GM23248 (cell line): ENCODE measurements around the gene IL24. TPM values are rescaled to one million over a fixed set of nuclear protein-coding genes. Genes with fewer than 3 reads are reported as not detected.

ENCODE experiments used
- DNase-seq: peaks from one replicate; pipeline ENCODE4 v3.0.0-alpha.2; 2015
- H2AFZ ChIP-seq: fragments of 200-600 bp; sonication (generic); 2 replicates; pipeline ENCODE4 v1.6.1; 2016; ENCODE audit warnings: antibody characterized with exemption
- H3F3A ChIP-seq: fragments of 200-600 bp; sonication (generic); 2 replicates; pipeline ENCODE4 v1.6.1; 2016; ENCODE audit warnings: mild to moderate bottlenecking, antibody characterized with exemption, mixed run types; ENCODE audit not compliant: insufficient read depth
- H3K27ac ChIP-seq: fragments of 200-600 bp; sonication (generic); 2 replicates; pipeline ENCODE4 v1.5.1; 2016; ENCODE audit warnings: mild to moderate bottlenecking
- H3K27me3 ChIP-seq: fragments of 200-600 bp; sonication (generic); replicated peaks from 2 replicates; pipeline ENCODE4 v1.6.1; 2016; ENCODE audit warnings: mild to moderate bottlenecking; ENCODE audit not compliant: insufficient read depth
- H3K36me3 ChIP-seq: fragments of 200-600 bp; sonication (generic); 2 replicates; pipeline ENCODE4 v1.6.1; 2016; ENCODE audit warnings: low read depth, mild to moderate bottlenecking
- H3K4me1 ChIP-seq: fragments of 200-600 bp; sonication (generic); 2 replicates; pipeline ENCODE4 v1.6.1; 2016; ENCODE audit warnings: mild to moderate bottlenecking; ENCODE audit not compliant: insufficient read depth
- H3K4me2 ChIP-seq: fragments of 200-600 bp; sonication (generic); one replicate; pipeline ENCODE4 v1.6.1; 2016; ENCODE audit warnings: mild to moderate bottlenecking; ENCODE audit not compliant: unreplicated experiment
- H3K4me3 ChIP-seq: fragments of 200-600 bp; sonication (generic); 2 replicates; pipeline ENCODE4 v1.5.1; 2016; ENCODE audit warnings: mild to moderate bottlenecking
- H3K79me2 ChIP-seq: fragments of 200-600 bp; sonication (generic); 2 replicates; pipeline ENCODE4 v1.6.1; 2016; ENCODE audit warnings: mild to moderate bottlenecking; ENCODE audit not compliant: insufficient read depth
- H3K9ac ChIP-seq: fragments of 200-600 bp; sonication (generic); 2 replicates; pipeline ENCODE4 v1.6.1; 2016; ENCODE audit warnings: mild to moderate bottlenecking
- H3K9me2 ChIP-seq: fragments of 200-600 bp; sonication (generic); 2 replicates; pipeline ENCODE4 v1.6.1; 2016; ENCODE audit warnings: mixed run types, mild to moderate bottlenecking, moderate library complexity; ENCODE audit not compliant: insufficient read depth
- H3K9me3 ChIP-seq: fragments of 200-600 bp; sonication (generic); one replicate; pipeline ENCODE4 v1.6.1; 2017; ENCODE audit warnings: low read depth
- H4K20me1 ChIP-seq: fragments of 200-600 bp; sonication (generic); 2 replicates; pipeline ENCODE4 v1.6.0; 2016; ENCODE audit not compliant: insufficient read depth
- EZH2 ChIP-seq: fragments of 200-600 bp; sonication (generic); IDR thresholded peaks from 2 replicates; pipeline ENCODE4 v1.6.1; 2018; ENCODE audit warnings: antibody characterized with exemption, mild to moderate bottlenecking; ENCODE audit not compliant: insufficient read depth, poor library complexity, severe bottlenecking
- EZH2phosphoT487 ChIP-seq: fragments of 200-600 bp; sonication (generic); IDR thresholded peaks from 2 replicates; pipeline ENCODE4 v1.6.1; 2018; ENCODE audit warnings: antibody characterized with exemption, moderate library complexity, mild to moderate bottlenecking, low read depth; ENCODE audit not compliant: insufficient read depth
- WGBS, 2 experiments: methylation state at CpG; one replicate each; pipeline ENCODE4 v1.1.6; 2015 to 2017; ENCODE audit warnings: low lambda C conversion rate in 2 of 2, low coverage in 1 of 2; ENCODE audit errors: missing lambda C conversion rate in 2 of 2; 5-methylcytosine and 5-hydroxymethylcytosine counted together
- in situ Hi-C: fragments of 300-500 bp; cut with MboI; formaldehyde crosslinking; loops from 2 replicates; pipeline ENCODE4 v1.15.0; 2020
- polyA plus RNA-seq: library from polyadenylated mRNA; unstranded; fragments of >200 nt; fragmentation: Nextera tagmentation; extraction: Ambion mirVana; gene quantifications from 2 replicates; pipeline ENCODE4 v1.2.1, GENCODE V29; 2016
- total RNA-seq: library from RNA; depleted of rRNA; stranded (reverse); fragments of >200 nt; shearing (Covaris generic); gene quantifications from 2 replicates; pipeline ENCODE4 v1.2.3, GENCODE V29; 2014

The IL24 gene
- total and polyA plus RNA-seq, 2 experiments from 2014 or later, result 0.49 to 2.4 TPM

DNA sequence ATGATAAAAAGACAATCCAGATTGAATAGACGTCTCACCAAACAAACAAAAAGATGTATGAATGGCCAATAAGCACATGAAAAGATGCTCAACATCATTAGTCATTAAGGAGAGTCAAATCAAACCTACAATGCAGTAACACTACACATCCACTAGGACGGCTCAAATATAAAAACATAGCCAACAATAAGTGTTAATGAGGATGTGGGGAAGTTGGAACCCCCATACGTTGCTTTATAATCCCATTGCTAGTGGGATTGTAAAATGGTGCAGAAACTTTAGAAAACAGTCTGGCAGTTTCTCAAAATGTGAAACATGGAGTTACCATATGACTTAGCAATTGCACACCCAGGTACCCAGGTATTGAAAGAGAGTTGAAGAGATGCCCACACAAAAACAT is 14.7 kb upstream of the IL24 start:
- no peaks in the 10 kb centered on the region for H3K4me1 ChIP-seq
- DNase-seq, result no peak
- 50 to 54% methylated on average over 3 of the region's 3 CpGs for WGBS, 2 experiments
- no peaks in the 10 kb centered on the region for H3K27me3 ChIP-seq
- no peak overlapping the region for H2AFZ ChIP-seq
- no peak overlapping the region for H3K4me2 ChIP-seq
- peaks cover 4% of the 10 kb centered on the region for H3K9me3 ChIP-seq
- H3K9me2 ChIP-seq, result no peaks in the 10 kb centered on the region
- H3F3A ChIP-seq, result no peaks in the 10 kb centered on the region
- H4K20me1 ChIP-seq, result no peaks in the 10 kb centered on the region
- H3K27ac ChIP-seq, result no peak overlapping the region
- TF ChIP-seq EZH2phosphoT487 (no peak), EZH2 (no peak)
- in situ Hi-C loops, result no loop called here
- H3K79me2 ChIP-seq, result no peaks in the 10 kb centered on the region
- H3K36me3 ChIP-seq, result no peaks in the 10 kb centered on the region
- no peak overlapping the region for H3K9ac ChIP-seq
- H3K4me3 ChIP-seq, result no peak overlapping the region

DNA sequence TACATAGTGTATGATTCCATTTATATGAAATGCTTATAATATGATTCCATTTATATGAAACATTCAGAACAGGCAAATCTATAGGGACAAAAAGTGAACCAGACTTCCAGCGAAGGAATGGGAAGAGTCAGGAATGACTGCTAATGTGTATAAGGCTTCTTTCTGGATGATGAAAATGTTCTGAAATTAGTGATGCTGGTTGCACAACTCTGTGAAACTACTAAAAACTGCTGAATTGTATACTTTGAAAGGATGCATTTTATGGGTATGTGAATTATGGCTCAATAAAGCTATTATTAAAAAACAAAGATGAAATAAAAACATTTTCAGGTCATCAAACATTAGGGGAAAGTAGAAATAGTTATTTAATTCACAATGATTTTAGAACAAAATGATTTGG is 14.1 kb upstream of the IL24 start:
- in situ Hi-C loops, result no loop called here

DNA sequence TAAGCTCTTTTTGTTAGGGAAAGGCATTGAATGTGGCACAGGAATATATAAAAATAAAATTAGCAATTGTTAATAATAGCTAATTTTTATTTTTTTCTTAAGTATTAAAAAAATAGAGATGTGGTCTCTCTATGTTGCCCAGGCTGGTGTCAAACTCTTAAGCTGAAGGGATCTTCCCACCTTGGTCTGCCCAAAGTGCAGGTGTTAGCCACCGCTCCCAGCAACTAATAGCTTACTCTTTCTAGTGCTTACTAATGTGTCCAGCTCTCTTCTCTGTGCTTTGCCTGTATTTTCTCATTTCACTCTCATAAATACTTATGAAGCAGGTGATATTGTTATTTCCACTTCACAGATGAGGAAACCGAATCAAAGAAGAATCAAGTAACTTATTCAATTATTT is 13.4 kb upstream of the IL24 start:
- WGBS, 2 experiments, result 86 to 87% methylated on average over 2 of the region's 2 CpGs

More for the DNA sequence above, 14.1 kb upstream of the IL24 start:
- H3K27me3 ChIP-seq, result no peaks in the 10 kb centered on the region
- no peak overlapping the region for H3K9ac ChIP-seq
- H2AFZ ChIP-seq, result no peak overlapping the region
- no peak overlapping the region for H3K4me2 ChIP-seq
- H3K4me1 ChIP-seq, result no peaks in the 10 kb centered on the region
- DNase-seq, result no peak
- H3K36me3 ChIP-seq, result no peaks in the 10 kb centered on the region
- H3K9me2 ChIP-seq, result no peaks in the 10 kb centered on the region
- H3K79me2 ChIP-seq, result no peaks in the 10 kb centered on the region
- H4K20me1 ChIP-seq, result no peaks in the 10 kb centered on the region
- H3F3A ChIP-seq, result no peaks in the 10 kb centered on the region
- H3K27ac ChIP-seq, result no peak overlapping the region
- no peak overlapping the region for H3K4me3 ChIP-seq
- peaks cover 4% of the 10 kb centered on the region for H3K9me3 ChIP-seq
- no peak for TF ChIP-seq EZH2phosphoT487
- no peak for TF ChIP-seq EZH2
- 100% methylated on average over 1 of the region's 1 CpG for WGBS, 2 experiments

DNA sequence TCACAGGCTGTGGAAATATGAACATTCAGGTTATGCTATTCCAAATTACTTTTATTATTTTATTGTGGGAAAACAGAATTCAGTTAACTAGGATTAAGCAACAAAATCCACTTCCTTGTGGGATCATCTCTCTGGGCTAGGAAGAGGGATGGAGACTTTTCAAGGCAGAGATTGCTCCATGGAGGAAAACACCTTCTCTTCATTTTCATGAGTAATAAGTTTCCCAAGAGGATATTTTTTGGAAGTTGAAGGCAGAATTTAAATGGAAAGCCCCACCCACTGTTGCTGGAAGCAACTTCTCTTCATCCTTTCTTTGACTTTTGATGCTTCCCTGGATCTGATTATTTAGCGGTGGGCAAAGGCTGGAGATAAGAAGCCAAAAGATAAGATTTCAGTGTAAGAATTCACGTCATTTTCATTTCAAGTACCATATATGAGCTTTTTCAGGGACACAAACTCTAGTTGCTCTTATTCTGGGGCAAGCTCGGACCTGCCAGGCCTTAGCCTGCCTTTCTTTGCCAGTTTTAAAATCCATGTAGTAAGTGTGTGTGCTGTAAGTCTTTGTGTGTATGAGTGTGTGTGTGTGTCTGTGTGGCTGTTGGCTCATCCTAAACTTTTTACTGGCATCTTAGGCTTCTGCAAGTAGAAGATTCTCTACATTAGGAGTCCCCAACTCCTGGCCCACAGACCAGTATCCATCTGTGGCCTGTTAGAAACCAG is 11.7 kb upstream of the IL24 start:
- Histone ChIP-seq H3K9me2 (no peaks in the 10 kb centered on the region), H3K27me3 (no peaks in the 10 kb centered on the region), H2AFZ (no peak overlapping the region), H3F3A (no peaks in the 10 kb centered on the region), H3K9ac (no peak overlapping the region), H3K27ac (no peak overlapping the region), H3K4me3 (no peak overlapping the region), H4K20me1 (no peaks in the 10 kb centered on the region), H3K4me1 (peaks cover 9% of the 10 kb centered on the region), H3K79me2 (no peaks in the 10 kb centered on the region), H3K4me2 (no peak overlapping the region), H3K36me3 (no peaks in the 10 kb centered on the region), H3K9me3 (no peaks in the 10 kb centered on the region)
- in situ Hi-C loops, result no loop called here
- TF ChIP-seq EZH2 (no peak), EZH2phosphoT487 (no peak)
- DNase-seq, result no peak
- 88 to 89% methylated on average over 3 of the region's 3 CpGs for WGBS, 2 experiments

More for the DNA sequence above, 13.4 kb upstream of the IL24 start:
- H2AFZ ChIP-seq, result no peak overlapping the region
- H3K36me3 ChIP-seq, result no peaks in the 10 kb centered on the region
- in situ Hi-C loops, result no loop called here
- no peak overlapping the region for H3K4me2 ChIP-seq
- H3K9me2 ChIP-seq, result no peaks in the 10 kb centered on the region
- no peaks in the 10 kb centered on the region for H3K9me3 ChIP-seq
- no peaks in the 10 kb centered on the region for H3K79me2 ChIP-seq
- no peak overlapping the region for H3K27ac ChIP-seq
- H3F3A ChIP-seq, result no peaks in the 10 kb centered on the region
- no peaks in the 10 kb centered on the region for H4K20me1 ChIP-seq
- no peak overlapping the region for H3K4me3 ChIP-seq
- H3K9ac ChIP-seq, result no peak overlapping the region
- H3K4me1 ChIP-seq, result no peaks in the 10 kb centered on the region
- no peak for TF ChIP-seq EZH2phosphoT487
- TF ChIP-seq EZH2, result no peak
- H3K27me3 ChIP-seq, result no peaks in the 10 kb centered on the region
- DNase-seq, result no peak
